ENCODE measurements around the gene PLCH2. TPM values are rescaled to one million over a fixed set of nuclear protein-coding genes. Genes with fewer than 3 reads are reported as not detected.

PLCH2 gene
- total RNA-seq, 1 experiment from 2014 or later: 7.2 TPM

DNA sequence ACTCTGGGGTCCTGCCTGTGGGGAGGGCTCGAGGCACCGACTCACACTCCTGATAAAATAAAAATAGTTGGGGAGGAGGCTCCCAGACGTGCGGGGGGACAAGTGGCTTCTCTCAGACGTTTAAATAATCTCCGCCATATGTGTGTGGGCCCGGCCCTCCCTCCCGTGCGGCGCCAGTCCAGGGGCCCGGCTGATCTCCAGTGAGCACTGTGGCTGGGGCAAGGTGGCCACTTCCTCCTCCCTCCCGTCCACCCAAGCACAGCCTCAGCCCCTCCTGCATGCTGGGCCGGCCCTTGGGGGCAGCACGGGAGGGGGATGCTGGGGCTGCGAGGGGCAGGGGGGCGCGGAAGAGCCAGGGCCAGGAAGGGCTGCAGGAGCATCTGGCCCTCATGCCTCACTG, 4.0 kb upstream of the PLCH2 start:
- POLR2A ChIA-PET (ENCODE audit: unreplicated experiment): no interaction called here
- no peak for ATAC-seq

GRCh38 chr1:2472561-2473177, 3.4 kb upstream of the PLCH2 start:
- ChIA-PET CTCF (no interaction called here), POLR2A (ENCODE audit: unreplicated experiment) (no interaction called here)
- Histone ChIP-seq H4K20me1 (ENCODE audit: low read length) (peaks cover 10% of the 10 kb centered on the region), H3K4me3 (ENCODE audit: low read length) (no peak overlapping the region), H3K79me2 (ENCODE audit: low read length) (no peaks in the 10 kb centered on the region), H3F3A (ENCODE audit: low read length, unreplicated experiment) (no peaks in the 10 kb centered on the region), H3K27ac (ENCODE audit: low read length) (no peak overlapping the region), H3K36me3 (ENCODE audit: low read depth, low read length) (no peaks in the 10 kb centered on the region), H3K9me2 (replicated peaks; ENCODE audit: low read length) (no peaks in the 10 kb centered on the region), H3K4me2 (ENCODE audit: low read length) (no peak overlapping the region), H3K9ac (ENCODE audit: low read length) (no peak overlapping the region), H3K27me3 (ENCODE audit: low read length) (no peaks in the 10 kb centered on the region), H3K9me3 (ENCODE audit: low read length) (no peaks in the 10 kb centered on the region), H3K4me1 (ENCODE audit: insufficient read depth, low read length) (no peaks in the 10 kb centered on the region), H2AFZ (ENCODE audit: low read length) (no peak overlapping the region)
- DNase-seq: no peak
- no peak for ATAC-seq
- intact Hi-C loops (cut with micrococcal nuclease): no loop called here
- no peak for TF ChIP-seq EZH2 (IDR thresholded peaks at IDR 0.05; ENCODE audit: low read length, unreplicated experiment)
- no peak for TF ChIP-seq CTCF (conservative IDR thresholded peaks at IDR 0.05; ENCODE audit: low read depth, low read length)
- no peak for TF ChIP-seq EZH2phosphoT487 (IDR thresholded peaks at IDR 0.05; ENCODE audit: borderline replicate concordance, low read length)
- no TSS peak for BruUV-seq (replicated peaks)

More for the DNA sequence above, 4.0 kb upstream of the PLCH2 start:
- Histone ChIP-seq H3K9me2 (replicated peaks; ENCODE audit: low read length) (no peaks in the 10 kb centered on the region), H3K4me3 (ENCODE audit: low read length) (no peak overlapping the region), H3K4me2 (ENCODE audit: low read length) (no peak overlapping the region), H4K20me1 (ENCODE audit: low read length) (peaks cover 10% of the 10 kb centered on the region), H3K79me2 (ENCODE audit: low read length) (no peaks in the 10 kb centered on the region), H3F3A (ENCODE audit: low read length, unreplicated experiment) (no peaks in the 10 kb centered on the region), H2AFZ (ENCODE audit: low read length) (no peak overlapping the region), H3K27me3 (ENCODE audit: low read length) (no peaks in the 10 kb centered on the region), H3K4me1 (ENCODE audit: insufficient read depth, low read length) (no peaks in the 10 kb centered on the region), H3K27ac (ENCODE audit: low read length) (no peak overlapping the region), H3K9me3 (ENCODE audit: low read length) (no peaks in the 10 kb centered on the region), H3K9ac (ENCODE audit: low read length) (no peak overlapping the region), H3K36me3 (ENCODE audit: low read depth, low read length) (no peaks in the 10 kb centered on the region)
- intact Hi-C loops (cut with micrococcal nuclease): no loop called here
- TF ChIP-seq EZH2phosphoT487 (IDR thresholded peaks at IDR 0.05; ENCODE audit: borderline replicate concordance, low read length) (no peak), EZH2 (IDR thresholded peaks at IDR 0.05; ENCODE audit: low read length, unreplicated experiment) (no peak), CTCF (conservative IDR thresholded peaks at IDR 0.05; ENCODE audit: low read depth, low read length) (no peak)
- CTCF ChIA-PET: no interaction called here
- no peak for DNase-seq
- no TSS peak for BruUV-seq (replicated peaks)

DNA sequence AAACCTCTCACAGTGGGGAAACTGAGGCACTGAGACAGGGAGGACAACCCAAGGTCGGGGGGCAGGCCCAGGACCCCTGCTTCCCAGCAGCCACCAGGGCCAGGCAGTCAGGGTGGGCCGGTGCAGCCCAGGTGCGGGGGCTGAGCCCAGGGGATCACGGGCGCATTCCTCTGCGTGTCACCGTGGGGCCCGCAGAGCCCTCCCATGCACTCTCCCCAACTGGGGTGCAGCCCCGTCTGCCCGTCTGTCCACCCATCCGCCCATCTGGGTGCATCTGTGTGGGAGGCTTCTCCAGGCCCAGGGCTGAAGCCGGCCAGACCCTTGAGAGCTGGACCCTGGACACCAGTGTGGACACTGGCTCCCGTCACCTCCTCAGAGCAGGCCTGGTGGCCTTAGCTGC, 2.9 kb upstream of the PLCH2 start:
- no peak overlapping the region for H2AFZ ChIP-seq (ENCODE audit: low read length)
- intact Hi-C loops (cut with micrococcal nuclease): no loop called here
- TF ChIP-seq EZH2phosphoT487 (IDR thresholded peaks at IDR 0.05; ENCODE audit: borderline replicate concordance, low read length): no peak
- TF ChIP-seq CTCF (conservative IDR thresholded peaks at IDR 0.05; ENCODE audit: low read depth, low read length): no peak
- no peak for TF ChIP-seq EZH2 (IDR thresholded peaks at IDR 0.05; ENCODE audit: low read length, unreplicated experiment)
- no TSS peak for BruUV-seq (replicated peaks)
- no peak overlapping the region for H3K4me3 ChIP-seq (ENCODE audit: low read length)
- H4K20me1 ChIP-seq (ENCODE audit: low read length): peaks cover 10% of the 10 kb centered on the region
- no peak overlapping the region for H3K27ac ChIP-seq (ENCODE audit: low read length)
- no peak overlapping the region for H3K4me2 ChIP-seq (ENCODE audit: low read length)
- H3F3A ChIP-seq (ENCODE audit: low read length, unreplicated experiment): no peaks in the 10 kb centered on the region
- H3K9me2 ChIP-seq (replicated peaks; ENCODE audit: low read length): no peaks in the 10 kb centered on the region
- H3K27me3 ChIP-seq (ENCODE audit: low read length): no peaks in the 10 kb centered on the region
- no peak for DNase-seq
- no peaks in the 10 kb centered on the region for H3K36me3 ChIP-seq (ENCODE audit: low read depth, low read length)
- CTCF ChIA-PET: no interaction called here
- POLR2A ChIA-PET (ENCODE audit: unreplicated experiment): no interaction called here
- H3K4me1 ChIP-seq (ENCODE audit: insufficient read depth, low read length): no peaks in the 10 kb centered on the region
- no peak overlapping the region for H3K9ac ChIP-seq (ENCODE audit: low read length)
- H3K9me3 ChIP-seq (ENCODE audit: low read length): no peaks in the 10 kb centered on the region
- no peaks in the 10 kb centered on the region for H3K79me2 ChIP-seq (ENCODE audit: low read length)
- no peak for ATAC-seq

Measured in PC-3 (cell line).